GM10248 (cell line): ENCODE measurements around the gene URB1.
"Not testable (repeated sequence)": the region's sequence is repeated elsewhere in the genome, so short reads cannot be mapped to it uniquely, and the experiment has no call there.

Source experiments
- CTCF ChIA-PET: fragments of 300-600 bp; sonication (Branson Sonifier 250); formaldehyde crosslinking; extraction: SDS; loops from one replicate; lab custom pipeline; 2021; ENCODE audit warnings: antibody characterized with exemption; lab: Yijun Ruan, JAX
- POLR2A ChIA-PET: fragments of 350-650 bp; sonication (Branson Sonifier 250); formaldehyde crosslinking; extraction: SDS; loops from one replicate; lab custom pipeline; 2020; ENCODE audit warnings: antibody characterized with exemption; lab: Yijun Ruan, JAX
- DNase-seq: peaks from one replicate; pipeline ENCODE4 v3.0.0; 2012; ENCODE audit errors: extremely low spot score
- CTCF ChIP-seq: IDR thresholded peaks from 2 replicates; pipeline ENCODE4 v1.5.1; 2012; ENCODE audit warnings: mild to moderate bottlenecking, low read depth; ENCODE audit errors: extremely low read depth, missing control alignments, control extremely low read depth

The URB1 gene, protein sequence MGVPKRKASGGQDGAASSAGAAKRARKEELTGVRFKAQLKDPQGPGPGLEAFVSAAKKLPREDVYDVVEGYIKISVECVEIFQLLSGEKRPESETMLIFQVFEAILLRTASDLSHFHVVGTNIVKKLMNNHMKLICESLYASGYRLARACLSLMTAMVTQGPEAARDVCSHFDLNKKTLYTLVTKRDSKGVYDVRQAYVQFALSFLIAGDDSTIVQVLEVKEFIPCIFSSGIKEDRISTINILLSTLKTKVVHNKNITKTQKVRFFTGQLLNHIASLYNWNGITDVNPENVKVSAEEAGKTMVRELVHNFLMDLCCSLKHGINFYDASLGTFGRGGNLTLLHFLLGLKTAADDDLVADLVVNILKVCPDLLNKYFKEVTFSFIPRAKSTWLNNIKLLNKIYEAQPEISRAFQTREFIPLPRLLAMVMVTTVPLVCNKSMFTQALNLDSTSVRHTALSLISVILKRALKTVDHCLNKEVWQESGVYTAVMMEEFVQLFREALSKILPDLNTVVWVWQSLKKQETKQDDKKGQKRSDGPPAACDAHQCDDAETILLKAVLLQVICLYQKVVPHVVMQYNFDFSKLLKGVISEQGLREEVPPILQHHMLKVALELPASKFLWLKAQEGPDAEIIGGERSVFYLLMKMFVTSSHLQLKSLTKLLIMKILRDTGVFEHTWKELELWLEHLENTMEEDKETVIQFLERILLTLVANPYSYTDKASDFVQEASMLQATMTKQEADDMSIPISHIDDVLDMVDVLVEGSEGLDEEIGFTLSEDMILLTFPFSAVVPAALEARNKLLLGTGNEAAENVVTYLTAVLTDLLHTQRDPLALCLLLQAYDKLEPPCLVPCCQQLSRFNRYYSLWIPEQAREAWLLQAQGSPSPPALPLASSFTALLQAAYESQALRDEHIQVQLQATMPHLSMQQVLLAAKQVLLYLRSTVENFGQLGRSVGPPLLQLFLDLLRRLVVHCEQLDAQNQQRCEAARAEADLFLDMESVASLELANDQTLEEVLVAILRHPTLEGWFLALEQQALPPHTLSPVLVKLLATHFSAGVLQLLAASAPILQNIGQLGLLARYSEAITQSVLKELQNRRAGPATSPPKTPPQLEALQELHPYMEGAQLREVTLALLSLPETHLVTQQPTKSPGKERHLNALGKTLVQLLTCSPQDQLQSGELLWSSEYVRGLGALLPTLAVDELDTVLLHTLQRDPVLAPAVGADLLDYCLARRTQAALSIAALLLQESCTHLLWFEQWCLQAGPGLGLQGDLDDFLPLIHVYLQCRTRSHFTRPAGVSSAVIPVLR (N-terminal part only)

GRCh38 chr21:32392880-32393676, at the start of gene URB1:
Gene URB1 (minus strand): TSS chr21:32393012. CDS start chr21:32392910, 102 bp downstream.
- POLR2A ChIA-PET = interaction anchor here (0.6 kb wide), 1 partner anchor 378 kb away, joined by 3 read pairs; the partner anchor contains the start of gene PAXBP1
- TF ChIP-seq CTCF = no peak
- CTCF ChIA-PET = interaction anchor here (5.8 kb wide), 1 partner anchor 10 kb away, joined by 27 read pairs; no protein-coding TSS in a partner anchor
- peak; percentile 99 for DNase-seq

GRCh38 chr21:32437729-32438128, 44.9 kb upstream of the URB1 start:
- DNase-seq = no peak
- ChIA-PET POLR2A (interaction anchor here (0.5 kb wide), 1 partner anchor 44 kb away, joined by 7 read pairs; no protein-coding TSS in a partner anchor), CTCF (no interaction called here)
- no peak for TF ChIP-seq CTCF

GRCh38 chr21:32432982-32433660, 40.3 kb upstream of the URB1 start:
- POLR2A ChIA-PET, CTCF ChIA-PET: not testable (repeated sequence)

GRCh38 chr21:32427958-32428623, 35.3 kb upstream of the URB1 start:
- no peak for TF ChIP-seq CTCF
- POLR2A ChIA-PET = no interaction called here
- DNase-seq = no peak
- CTCF ChIA-PET = no interaction called here

More at GRCh38 chr21:32432982-32433660, 40.3 kb upstream of the URB1 start:
- not testable (repeated sequence) for DNase-seq

- no peak for DNase-seq
- no peak for TF ChIP-seq CTCF
- POLR2A ChIA-PET = no interaction called here
- CTCF ChIA-PET = no interaction called here
These were observed 33.8 kb upstream of the URB1 start for GRCh38 chr21:32426592-32427051.
